H9 (cell line): ENCODE data around the gene PSMB5. TPM values are rescaled to one million over a fixed set of nuclear protein-coding genes. Genes with fewer than 3 reads are reported as not detected.

Source experiments
- DNase-seq: peaks from one replicate; pipeline ENCODE4 v3.0.0-alpha.2; 2017
- H2AFZ ChIP-seq: one replicate; pipeline ENCODE4 v1.6.1; 2013; ENCODE audit warnings: mild to moderate bottlenecking, low read length, control low read depth, moderate library complexity
- H2AK5ac ChIP-seq: 2 replicates; pipeline ENCODE4 v1.6.1; 2013; ENCODE audit warnings: low read length, control low read depth, mixed read lengths; ENCODE audit not compliant: insufficient read length
- H2BK120ac ChIP-seq: one replicate; pipeline ENCODE4 v1.6.1; 2013; ENCODE audit warnings: low read depth, mild to moderate bottlenecking, low read length, control low read depth, inconsistent platforms; ENCODE audit not compliant: poor library complexity, severe bottlenecking
- H2BK12ac ChIP-seq: 2 replicates; pipeline ENCODE4 v1.6.1; 2013; ENCODE audit warnings: low read length, control low read depth, mixed read lengths, low read depth; ENCODE audit not compliant: insufficient read length
- H2BK15ac ChIP-seq: 2 replicates; pipeline ENCODE4 v1.6.1; 2013; ENCODE audit warnings: low read depth, low read length, control low read depth
- H2BK20ac ChIP-seq: one replicate; pipeline ENCODE4 v1.6.1; 2013; ENCODE audit warnings: low read depth, mild to moderate bottlenecking, low read length, control low read depth, inconsistent platforms; ENCODE audit not compliant: poor library complexity, severe bottlenecking
- H2BK5ac ChIP-seq: 2 replicates; pipeline ENCODE4 v1.6.1; 2013; ENCODE audit warnings: low read length, control low read depth, mixed read lengths; ENCODE audit not compliant: insufficient read length
- H3K14ac ChIP-seq: 2 replicates; pipeline ENCODE4 v1.6.1; 2013; ENCODE audit warnings: low read length, control low read depth; ENCODE audit not compliant: insufficient read depth
- H3K18ac ChIP-seq: 2 replicates; pipeline ENCODE4 v1.6.1; 2013; ENCODE audit warnings: low read depth, mild to moderate bottlenecking, mixed read lengths, low read length, control low read depth; ENCODE audit not compliant: insufficient read length
- H3K23ac ChIP-seq: 2 replicates; pipeline ENCODE4 v1.6.1; 2013; ENCODE audit warnings: low read length, control low read depth, mixed read lengths, low read depth; ENCODE audit not compliant: insufficient read length
- H3K23me2 ChIP-seq: 2 replicates; pipeline ENCODE4 v1.6.1; 2013; ENCODE audit warnings: low read depth, mild to moderate bottlenecking, mixed read lengths, low read length, control low read depth; ENCODE audit not compliant: insufficient read length, poor library complexity, severe bottlenecking
- H3K27ac ChIP-seq: 2 replicates; pipeline ENCODE4 v1.5.1; 2013; ENCODE audit warnings: low read length, control low read depth, mixed read lengths, low read depth; ENCODE audit not compliant: insufficient read length
- H3K27me3 ChIP-seq: 2 replicates; pipeline ENCODE4 v1.6.1; 2013; ENCODE audit warnings: low read length, control low read depth, inconsistent platforms; ENCODE audit not compliant: insufficient read depth
- H3K4ac ChIP-seq: 2 replicates; pipeline ENCODE4 v1.6.1; 2013; ENCODE audit warnings: low read depth, mild to moderate bottlenecking, control low read depth, inconsistent platforms, low read length, moderate library complexity
- H3K4me1 ChIP-seq: 2 replicates; pipeline ENCODE4 v1.6.1; 2013; ENCODE audit warnings: low read length, control low read depth, inconsistent platforms; ENCODE audit not compliant: insufficient read depth
- H3K4me2 ChIP-seq: 2 replicates; pipeline ENCODE4 v1.6.1; 2013; ENCODE audit warnings: low read length, control low read depth, mixed read lengths; ENCODE audit not compliant: insufficient read length, insufficient read depth
- H3K56ac ChIP-seq: 2 replicates; pipeline ENCODE4 v1.6.1; 2013; ENCODE audit warnings: low read depth, mild to moderate bottlenecking, mixed read lengths, low read length, control low read depth; ENCODE audit not compliant: insufficient read length
- H3K79me1 ChIP-seq: 2 replicates; pipeline ENCODE4 v1.6.1; 2013; ENCODE audit warnings: low read depth, mild to moderate bottlenecking, moderate library complexity, low read length, control low read depth, inconsistent platforms; ENCODE audit not compliant: insufficient read depth, poor library complexity, severe bottlenecking
- H3K79me2 ChIP-seq: 2 replicates; pipeline ENCODE4 v1.6.1; 2013; ENCODE audit warnings: low read length, control low read depth, inconsistent platforms; ENCODE audit not compliant: insufficient read depth
- H3K9ac ChIP-seq: 2 replicates; pipeline ENCODE4 v1.6.1; 2013; ENCODE audit warnings: low read length, control low read depth, mixed read lengths; ENCODE audit not compliant: insufficient read length; ENCODE audit errors: extremely low read depth
- H3K9me3 ChIP-seq: one replicate; pipeline ENCODE4 v1.6.1; 2013; ENCODE audit warnings: low read depth, low read length, inconsistent platforms; ENCODE audit not compliant: control insufficient read depth
- H3T11ph ChIP-seq: one replicate; pipeline ENCODE4 v1.6.1; 2013; ENCODE audit warnings: mild to moderate bottlenecking, low read length, control low read depth, inconsistent platforms
- H4K20me1 ChIP-seq: one replicate; pipeline ENCODE4 v1.6.1; 2013; ENCODE audit not compliant: control insufficient read depth, insufficient read length, insufficient read depth
- H4K5ac ChIP-seq: 2 replicates; pipeline ENCODE4 v1.6.1; 2013; ENCODE audit warnings: low read depth, mild to moderate bottlenecking, mixed read lengths, low read length, control low read depth; ENCODE audit not compliant: insufficient read length
- H4K8ac ChIP-seq: replicated peaks from 2 replicates; pipeline ENCODE4 v1.6.1; 2013; ENCODE audit warnings: low read length, control low read depth, mixed read lengths, low read depth; ENCODE audit not compliant: insufficient read length
- H4K91ac ChIP-seq: 2 replicates; pipeline ENCODE4 v1.6.1; 2013; ENCODE audit warnings: low read depth, mild to moderate bottlenecking, moderate library complexity, mixed read lengths, low read length, control low read depth; ENCODE audit not compliant: insufficient read length
- H3K27ac Mint-ChIP-seq, 3 experiments: 2 replicates in 2 of 3; 3 replicates in 1 of 3; pipeline ENCODE4 v1.8.0; 2020 to 2021; ENCODE audit warnings: mixed read lengths in 3 of 3, mild to moderate bottlenecking in 1 of 3, moderate library complexity in 1 of 3
- H3K27me3 Mint-ChIP-seq: 2 replicates; pipeline ENCODE4 v1.8.0; 2021; ENCODE audit warnings: low read depth, mild to moderate bottlenecking, moderate library complexity, mixed read lengths
- H3K36me3 Mint-ChIP-seq, 3 experiments: 2 replicates in 2 of 3; 3 replicates in 1 of 3; pipeline ENCODE4 v1.8.0; 2020 to 2021; ENCODE audit warnings: low read depth in 3 of 3, mixed read lengths in 3 of 3; ENCODE audit not compliant: insufficient read depth in 1 of 3
- H3K4me1 Mint-ChIP-seq, 2 experiments: 2 replicates each; pipeline ENCODE4 v1.8.0; 2020; ENCODE audit warnings: mixed read lengths in 2 of 2
- H3K4me3 Mint-ChIP-seq, 2 experiments: 2 replicates in 1 of 2; 3 replicates in 1 of 2; pipeline ENCODE4 v1.8.0; 2020 to 2021; ENCODE audit warnings: mild to moderate bottlenecking in 2 of 2, mixed read lengths in 2 of 2, moderate library complexity in 1 of 2
- H3K9me3 Mint-ChIP-seq, 2 experiments: 2 replicates in 1 of 2; 3 replicates in 1 of 2; pipeline ENCODE4 v1.8.0; 2020; ENCODE audit warnings: mild to moderate bottlenecking in 2 of 2, mixed read lengths in 2 of 2, moderate library complexity in 1 of 2
- WGBS: extraction: QIAGEN DNeasy Blood & Tissue Kit; methylation state at CpG from one replicate; pipeline ENCODE4 v1.1.7; 2013; ENCODE audit warnings: missing lambda C conversion rate, low lambda C conversion rate, mixed read lengths; ENCODE audit not compliant: insufficient read length; ENCODE audit errors: extremely low coverage; 5-methylcytosine and 5-hydroxymethylcytosine counted together
- total RNA-seq: library from RNA; stranded (reverse); gene quantifications from 2 replicates; pipeline ENCODE4 v1.2.1, GENCODE V29; 2021
- TF ChIP-seq, protein P1 (sequence below): fragments of 200-600 bp; sonication (generic); conservative IDR thresholded peaks from 3 replicates; pipeline ENCODE4 v1.8.0; 2021; ENCODE audit warnings: antibody characterized with exemption, mild to moderate bottlenecking

The PSMB5 gene
- total RNA-seq, 1 experiment from 2014 or later, result 252 TPM

DNA sequence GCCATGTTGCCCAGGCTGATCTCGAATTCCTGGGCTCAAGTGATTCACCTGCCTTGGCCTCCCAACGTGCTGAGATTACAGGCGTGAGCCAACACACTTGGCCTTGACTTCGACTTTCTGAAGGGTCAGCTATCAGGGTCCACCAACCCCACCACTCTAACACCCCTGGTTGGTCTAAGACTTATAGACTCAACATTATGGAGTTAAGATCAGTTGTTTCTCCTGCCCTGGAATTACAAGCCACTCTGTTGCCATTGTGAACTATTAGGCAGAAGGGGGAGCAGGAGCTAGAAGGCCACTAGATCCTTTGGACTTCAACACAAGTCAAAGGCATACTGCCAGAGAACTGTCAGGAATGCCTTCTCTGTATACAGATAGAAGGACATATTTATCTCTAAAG, 5.4 kb upstream of the PSMB5 start:
- no peak overlapping the region for H2BK15ac ChIP-seq
- no peaks in the 10 kb centered on the region for H3K4me1 ChIP-seq
- no peak overlapping the region for H4K91ac ChIP-seq
- H3K4ac ChIP-seq, result no peak overlapping the region
- H2BK20ac ChIP-seq, result no peak overlapping the region
- H3K4me2 ChIP-seq, result no peak overlapping the region
- H3K27me3 ChIP-seq, result no peaks in the 10 kb centered on the region
- H3K4me1 Mint-ChIP-seq, result peaks cover 10 to 20% of the 10 kb centered on the region in 2 experiments
- H3K79me2 ChIP-seq, result no peaks in the 10 kb centered on the region
- H3K23ac ChIP-seq, result no peak overlapping the region
- H4K20me1 ChIP-seq, result no peaks in the 10 kb centered on the region
- no peak overlapping the region for H3K27ac ChIP-seq
- TF ChIP-seq, protein P1, sequence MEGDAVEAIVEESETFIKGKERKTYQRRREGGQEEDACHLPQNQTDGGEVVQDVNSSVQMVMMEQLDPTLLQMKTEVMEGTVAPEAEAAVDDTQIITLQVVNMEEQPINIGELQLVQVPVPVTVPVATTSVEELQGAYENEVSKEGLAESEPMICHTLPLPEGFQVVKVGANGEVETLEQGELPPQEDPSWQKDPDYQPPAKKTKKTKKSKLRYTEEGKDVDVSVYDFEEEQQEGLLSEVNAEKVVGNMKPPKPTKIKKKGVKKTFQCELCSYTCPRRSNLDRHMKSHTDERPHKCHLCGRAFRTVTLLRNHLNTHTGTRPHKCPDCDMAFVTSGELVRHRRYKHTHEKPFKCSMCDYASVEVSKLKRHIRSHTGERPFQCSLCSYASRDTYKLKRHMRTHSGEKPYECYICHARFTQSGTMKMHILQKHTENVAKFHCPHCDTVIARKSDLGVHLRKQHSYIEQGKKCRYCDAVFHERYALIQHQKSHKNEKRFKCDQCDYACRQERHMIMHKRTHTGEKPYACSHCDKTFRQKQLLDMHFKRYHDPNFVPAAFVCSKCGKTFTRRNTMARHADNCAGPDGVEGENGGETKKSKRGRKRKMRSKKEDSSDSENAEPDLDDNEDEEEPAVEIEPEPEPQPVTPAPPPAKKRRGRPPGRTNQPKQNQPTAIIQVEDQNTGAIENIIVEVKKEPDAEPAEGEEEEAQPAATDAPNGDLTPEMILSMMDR, result no peak
- no peak overlapping the region for H3K14ac ChIP-seq
- DNase-seq, result no peak
- no peak overlapping the region for H3K9ac ChIP-seq
- no peaks in the 10 kb centered on the region for H3K9me3 Mint-ChIP-seq
- H3K23me2 ChIP-seq, result no peaks in the 10 kb centered on the region
- WGBS, result no CpG with 5 or more reads among the region's 4 CpGs
- no peak overlapping the region for H4K8ac ChIP-seq
- no peak overlapping the region for H2AFZ ChIP-seq
- no peak overlapping the region for H2BK12ac ChIP-seq
- H2AK5ac ChIP-seq, result no peak overlapping the region
- no peak overlapping the region for H4K5ac ChIP-seq
- no peak overlapping the region for H3K56ac ChIP-seq
- no peak overlapping the region for H2BK120ac ChIP-seq
- no peaks in the 10 kb centered on the region for H3K9me3 ChIP-seq
- H3K27ac Mint-ChIP-seq, result no peak overlapping the region
- H3K27me3 Mint-ChIP-seq, result peaks cover 1% of the 10 kb centered on the region; the same call in 1 of the 2 replicates
- H3K36me3 Mint-ChIP-seq, result peaks cover 0 to 1% (median 0%) of the 10 kb centered on the region in 3 experiments; a peak in 1 of 7 replicates
- no peaks in the 10 kb centered on the region for H3K79me1 ChIP-seq
- no peak overlapping the region for H2BK5ac ChIP-seq
- H3T11ph ChIP-seq, result no peak overlapping the region
- H3K4me3 Mint-ChIP-seq, result no peak overlapping the region
- no peak overlapping the region for H3K18ac ChIP-seq
